Ovary (tissue), 9 donors: ENCODE data around the gene PFKP. TPM values are rescaled to one million over a fixed set of nuclear protein-coding genes. Genes with fewer than 3 reads are reported as not detected.

ENCODE experiments used
- DNase-seq, 5 donors: peaks; one replicate each; pipeline ENCODE4 v3.0.0-alpha.2; 2019 to 2020
- H3K27ac ChIP-seq, 2 donors: fragments of 200-600 bp; one replicate each; pipeline versions ENCODE4 v1.5.1 to v1.8.0; 2019 to 2022
- H3K27me3 ChIP-seq: fragments of 200-600 bp; one replicate; pipeline ENCODE4 v1.8.0; 2022
- H3K36me3 ChIP-seq: fragments of 200-600 bp; sonication (generic); one replicate; pipeline ENCODE4 v1.5.1; 2019
- H3K4me1 ChIP-seq: one replicate; pipeline ENCODE4 v1.8.1; 2013; ENCODE audit warnings: mild to moderate bottlenecking, moderate library complexity; ENCODE audit not compliant: insufficient read depth
- H3K4me3 ChIP-seq: fragments of 200-600 bp; sonication (generic); one replicate; pipeline ENCODE4 v1.5.1; 2017
- H3K9me3 ChIP-seq, 2 donors: fragments of 200-600 bp in 1 of 2; sonication (generic) in 1 of 2; one replicate each; pipeline versions ENCODE4 v1.5.1 to v1.8.1; 2013 to 2019; ENCODE audit warnings: mild to moderate bottlenecking in 1 of 2, moderate library complexity in 1 of 2
- EP300 ChIP-seq: sonication (generic); formaldehyde crosslinking; IDR thresholded peaks from one replicate; pipeline ENCODE4 v1.6.1; 2017; ENCODE audit warnings: antibody characterized with exemption
- POLR2A ChIP-seq: fragments of 450-650 bp; IDR thresholded peaks from one replicate; pipeline ENCODE4 v1.6.1; 2017; ENCODE audit warnings: antibody characterized with exemption, mild to moderate bottlenecking, moderate library complexity
- WGBS, 3 donors: extraction: QIAGEN DNeasy Blood & Tissue Kit in 1 of 3; methylation state at CpG; one replicate each; pipeline versions ENCODE4 v1.1.5 to v1.1.7; 2013 to 2017; 5-methylcytosine and 5-hydroxymethylcytosine counted together
- intact Hi-C, 4 donors: fragments of 100-400 bp; cut with DNase I; formaldehyde crosslinking; loops; one replicate each; pipeline versions ENCODE4 v1.11.0 to v1.15.1; 2022 to 2023
- polyA plus RNA-seq, 2 donors: library from polyadenylated mRNA; stranded (reverse); fragments of 200-250 nt in 1 of 2; fragments of 350-450 nt in 1 of 2; fragmentation: Illumina TruSeq in 1 of 2; extraction: RNeasy Lipid Tissue Mini Kit (QIAGEN cat#74804) in 1 of 2; gene quantifications; one replicate each; pipeline ENCODE4 v1.2.3, GENCODE V29; 2013 to 2014
- total RNA-seq, 7 donors: library from RNA; depleted of rRNA in 2 of 7; stranded (reverse); fragments of >200 nt in 2 of 7; fragmentation: NEBNext Ultra II Directional in 3 of 7; extraction: Animal tissue kit (Norgen Biotek cat#: 25700) in 3 of 7; gene quantifications; one replicate each; pipeline versions ENCODE4 v1.1.0 to v1.2.4, GENCODE V29; 2016 to 2023
- TF ChIP-seq, protein P1 (sequence below), 3 donors: fragments of 450-650 bp in 2 of 3; fragments of 200-600 bp in 1 of 3; IDR thresholded peaks; one replicate each; pipeline versions ENCODE4 v1.5.1 to v1.8.0; 2016 to 2022; ENCODE audit warnings: antibody characterized with exemption in 3 of 3, mild to moderate bottlenecking in 1 of 3
- donor health status: DM: no; HTN: no; CAD: no; lungs with moderate emphysema.
- donor health status: DM: no; HTN: no; CAD: no.
- donor health status: Bipolar disorder and iron deficiency.
- donor health status: DM: yes; HTN: yes; CAD: no.
- donor health status: DM: no; HTN: no; CAD: no.
- donor health status: DM: yes; HTN: yes; CAD: no.

Gene PFKP
- total and polyA plus RNA-seq, 9 donors = 12.4 to 74.9 (median 23.1) TPM

DNA sequence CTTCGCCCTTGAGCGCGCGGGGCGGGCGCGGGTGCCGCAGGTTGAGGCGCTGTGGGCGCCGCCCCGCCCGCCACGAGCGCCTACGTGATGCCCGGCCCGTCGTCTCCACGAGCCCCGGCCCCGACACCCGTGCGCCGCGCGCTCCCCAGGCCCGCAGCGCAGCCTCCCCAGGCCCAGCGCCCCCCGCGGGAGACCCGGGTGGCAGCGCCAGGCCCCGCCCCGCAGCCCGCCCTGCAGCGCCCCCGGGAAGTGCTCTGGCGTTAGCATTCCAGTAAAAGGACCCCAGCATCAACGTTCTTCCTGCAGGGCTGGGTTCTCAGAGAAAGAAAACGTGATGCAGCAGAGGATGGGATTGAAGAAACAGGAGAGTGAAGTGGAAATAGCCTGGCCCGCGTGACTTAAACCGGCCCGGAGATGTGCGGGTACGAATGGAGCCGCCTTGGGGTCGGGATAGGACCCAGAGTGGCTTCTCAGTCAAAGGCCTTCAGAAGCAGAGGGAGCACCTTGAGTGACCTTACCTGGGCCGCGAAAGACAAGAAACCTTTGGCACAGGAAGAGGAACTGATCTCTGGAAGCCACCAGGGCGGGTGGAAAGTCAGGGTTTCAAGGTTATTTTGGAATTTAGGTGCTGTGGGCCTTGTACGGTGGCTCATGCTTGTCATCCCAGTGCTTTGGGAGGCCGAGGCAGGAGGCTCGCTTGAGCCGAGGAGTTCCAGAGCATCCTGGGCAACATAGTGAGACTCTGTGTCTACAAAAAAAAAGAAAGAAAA, 1.8 kb downstream of the PFKP start:
- DNase-seq = peak in 3 of 5 donors; percentile 51 to 61 (median 53)
- Histone ChIP-seq H3K27ac (peak overlapping the region; percentile 31 to 45), H3K36me3 (no peaks in the 10 kb centered on the region), H3K9me3 (no peaks in the 10 kb centered on the region), H3K4me3 (peak overlapping the region; percentile 58), H3K27me3 (no peaks in the 10 kb centered on the region), H3K4me1 (peaks cover 9% of the 10 kb centered on the region)
- intact Hi-C loops = no loop called here
- 10 to 13% (median 13%) methylated on average over 52 to 57 of the region's 57 CpGs for WGBS, 3 donors
- no peak for TF ChIP-seq POLR2A
- TF ChIP-seq EP300 = no peak
- TF ChIP-seq, protein P1, sequence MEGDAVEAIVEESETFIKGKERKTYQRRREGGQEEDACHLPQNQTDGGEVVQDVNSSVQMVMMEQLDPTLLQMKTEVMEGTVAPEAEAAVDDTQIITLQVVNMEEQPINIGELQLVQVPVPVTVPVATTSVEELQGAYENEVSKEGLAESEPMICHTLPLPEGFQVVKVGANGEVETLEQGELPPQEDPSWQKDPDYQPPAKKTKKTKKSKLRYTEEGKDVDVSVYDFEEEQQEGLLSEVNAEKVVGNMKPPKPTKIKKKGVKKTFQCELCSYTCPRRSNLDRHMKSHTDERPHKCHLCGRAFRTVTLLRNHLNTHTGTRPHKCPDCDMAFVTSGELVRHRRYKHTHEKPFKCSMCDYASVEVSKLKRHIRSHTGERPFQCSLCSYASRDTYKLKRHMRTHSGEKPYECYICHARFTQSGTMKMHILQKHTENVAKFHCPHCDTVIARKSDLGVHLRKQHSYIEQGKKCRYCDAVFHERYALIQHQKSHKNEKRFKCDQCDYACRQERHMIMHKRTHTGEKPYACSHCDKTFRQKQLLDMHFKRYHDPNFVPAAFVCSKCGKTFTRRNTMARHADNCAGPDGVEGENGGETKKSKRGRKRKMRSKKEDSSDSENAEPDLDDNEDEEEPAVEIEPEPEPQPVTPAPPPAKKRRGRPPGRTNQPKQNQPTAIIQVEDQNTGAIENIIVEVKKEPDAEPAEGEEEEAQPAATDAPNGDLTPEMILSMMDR (IDR thresholded peaks at IDR 0.05) = no peak

- H3K4me3 ChIP-seq = no peak overlapping the region
- no peak overlapping the region for H3K27ac ChIP-seq
- H3K9me3 ChIP-seq = no peaks in the 10 kb centered on the region
- no peaks in the 10 kb centered on the region for H3K27me3 ChIP-seq
- TF ChIP-seq, protein P1 (IDR thresholded peaks at IDR 0.05) = no peak
- TF ChIP-seq POLR2A = no peak
- TF ChIP-seq EP300 = no peak
- WGBS, 3 donors = 94 to 97% (median 97%) methylated on average over 11 of the region's 11 CpGs
- H3K4me1 ChIP-seq = peaks cover 9% of the 10 kb centered on the region
- H3K36me3 ChIP-seq = no peaks in the 10 kb centered on the region
- intact Hi-C loops = no loop called here
- DNase-seq = no peak
These were observed 2.5 kb downstream of the PFKP start for GRCh38 chr10:3069876-3070275.

DNA sequence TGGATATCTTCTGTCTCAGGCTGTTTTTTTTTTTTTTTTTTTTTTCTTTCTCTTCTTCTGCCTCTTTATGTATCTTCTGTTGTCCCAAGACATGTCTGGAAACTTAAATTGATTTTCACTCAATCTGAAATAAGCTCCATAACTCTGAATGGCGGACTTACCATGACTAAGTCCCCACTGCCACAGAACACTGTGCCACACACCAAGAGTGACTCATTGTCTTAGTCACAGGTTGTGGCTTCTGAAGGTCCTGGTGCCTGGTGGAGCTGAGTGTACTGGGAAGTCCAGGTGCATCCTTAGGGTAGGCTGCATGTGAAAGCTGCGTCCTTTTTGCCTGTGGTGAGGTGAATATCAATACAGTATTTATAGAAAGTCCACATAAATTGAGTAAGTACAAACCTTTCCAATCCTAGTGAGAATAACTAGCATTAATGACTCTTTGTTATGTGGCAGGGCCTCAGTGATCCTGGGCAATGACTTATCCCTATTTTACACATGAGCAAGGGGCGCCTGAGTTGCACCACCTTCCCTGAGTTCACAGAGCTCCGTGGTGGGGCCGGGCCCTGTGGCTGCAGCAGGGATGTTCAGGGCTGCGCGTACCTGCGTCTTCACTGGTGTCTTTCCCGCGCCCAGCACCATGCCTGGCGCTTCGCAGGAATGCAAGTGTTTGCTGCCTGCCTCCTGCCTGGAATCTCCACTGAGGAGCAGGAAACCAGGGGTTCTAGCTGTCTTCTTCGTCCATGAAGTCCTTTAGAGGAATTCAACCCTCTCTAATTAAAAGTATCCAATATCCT, 4.3 kb downstream of the PFKP start:
- Histone ChIP-seq H3K27me3 (no peaks in the 10 kb centered on the region), H3K4me1 (peaks cover 7% of the 10 kb centered on the region), H3K9me3 (no peaks in the 10 kb centered on the region), H3K36me3 (no peaks in the 10 kb centered on the region), H3K27ac (no peak overlapping the region), H3K4me3 (no peak overlapping the region)
- intact Hi-C loops = no loop called here
- TF ChIP-seq, protein P1 (IDR thresholded peaks at IDR 0.05) = no peak
- TF ChIP-seq EP300 (no peak), POLR2A (no peak)
- 93 to 98% (median 96%) methylated on average over 13 of the region's 13 CpGs for WGBS, 3 donors
- DNase-seq = no peak

- DNase-seq = no peak
- TF ChIP-seq, protein P1 (IDR thresholded peaks at IDR 0.05) = no peak
- TF ChIP-seq POLR2A (no peak), EP300 (no peak)
- no peaks in the 10 kb centered on the region for H3K9me3 ChIP-seq
- no peaks in the 10 kb centered on the region for H3K27me3 ChIP-seq
- intact Hi-C loops = no loop called here
- no peaks in the 10 kb centered on the region for H3K36me3 ChIP-seq
- H3K27ac ChIP-seq = no peak overlapping the region
- no peak overlapping the region for H3K4me3 ChIP-seq
- peaks cover 3% of the 10 kb centered on the region for H3K4me1 ChIP-seq
- WGBS, 3 donors = 94 to 96% (median 95%) methylated on average over 10 of the region's 10 CpGs
These were observed 5.5 kb downstream of the PFKP start for GRCh38 chr10:3072641-3073360.
